Astrocyte (in vitro differentiated cells and primary cell): ENCODE results near the gene ARHGAP21.

Experiments
- CTCF ChIP-seq: IDR thresholded peaks from 2 replicates; pipeline ENCODE4 v1.5.1; 2011; ENCODE audit warnings: low read depth, mild to moderate bottlenecking, inconsistent platforms, low read length, moderate library complexity; ENCODE audit not compliant: insufficient read depth
- EZH2 ChIP-seq: IDR thresholded peaks from 2 replicates; pipeline ENCODE4 v1.6.1; 2012; ENCODE audit warnings: mild to moderate bottlenecking, low read length, inconsistent platforms; ENCODE audit not compliant: insufficient read depth

- TF ChIP-seq CTCF: no peak
- TF ChIP-seq EZH2: no peak
These were observed 84.6 kb downstream of the ARHGAP21 start for GRCh38 chr10:24639124-24639523.
